HCT116 (cell line): ENCODE data around the gene PKN2. TPM values are rescaled to one million over a fixed set of nuclear protein-coding genes. Genes with fewer than 3 reads are reported as not detected.

ENCODE experiments used
- ATAC-seq: fragments of 200-7000 bp; cut with Tn5 transposase; 2 replicates; pipeline ENCODE4 v1.9.1; 2020; ENCODE audit warnings: mild to moderate bottlenecking, moderate library complexity
- BruUV-seq: library from RNA; stranded (reverse); fragments of 400-500 nt; replicated peaks from 2 replicates; lab custom pipeline; 2021; lab: Mats Ljungman, UMichigan
- CTCF ChIA-PET: fragments of 300-600 bp; sonication (Branson Sonifier 250); formaldehyde crosslinking; loops from one replicate; lab custom pipeline; 2021; ENCODE audit warnings: antibody characterized with exemption; lab: Charles Lee
- POLR2A ChIA-PET: fragments of 300-600, 350-600 bp; sonication (Branson Sonifier 250); formaldehyde crosslinking; loops from one replicate; lab custom pipeline; 2021; ENCODE audit warnings: antibody characterized with exemption; lab: Charles Lee
- RAD21 ChIA-PET, 2 experiments: fragments of 300-600 bp; sonication (Branson Sonifier 250); formaldehyde crosslinking; loops; one replicate each; lab custom pipeline; 2023; ENCODE audit warnings: low total read pairs in 2 of 2; ENCODE audit not compliant: uncharacterized antibody in 2 of 2, unreplicated experiment in 2 of 2, low non-redundant PET in 1 of 2; lab: Charles Lee
- DNase-seq: peaks from one replicate; pipeline ENCODE4 v3.0.0-alpha.2; 2010; ENCODE audit warnings: low read depth, low spot score
- H2AFZ ChIP-seq: fragments of 200-600 bp; shearing (Covaris generic), sonication (generic); 2 replicates; pipeline ENCODE4 v1.6.1; 2017; ENCODE audit warnings: low read depth, mixed run types, mixed read lengths, antibody characterized with exemption, low read length; ENCODE audit not compliant: poor library complexity, severe bottlenecking
- H3K27ac ChIP-seq: 2 replicates; pipeline ENCODE4 v1.5.1; 2012; ENCODE audit warnings: low read depth, low read length
- H3K27me3 ChIP-seq: fragments of 200-600 bp; sonication (generic); 2 replicates; pipeline ENCODE4 v1.6.1; 2016; ENCODE audit warnings: mixed run types, low read length, mixed read lengths; ENCODE audit not compliant: insufficient read depth
- H3K36me3 ChIP-seq, 2 experiments: fragments of 200-500 bp in 1 of 2; fragments of 200-600 bp in 1 of 2; sonication (Bioruptor generic) in 1 of 2; sonication (generic) in 1 of 2; 2 replicates each; pipeline versions ENCODE4 v1.5.1 to v1.6.1; 2014 to 2016; ENCODE audit warnings: low read length in 2 of 2, inconsistent platforms in 1 of 2, mixed read lengths in 1 of 2, mixed run types in 1 of 2; ENCODE audit not compliant: insufficient read depth in 2 of 2, control insufficient read depth in 1 of 2
- H3K4me1 ChIP-seq, 2 experiments: fragments of 200-600 bp in 1 of 2; sonication (generic) in 1 of 2; 2 replicates each; pipeline versions ENCODE4 v1.5.1 to v1.6.1; 2012 to 2017; ENCODE audit warnings: low read length in 2 of 2, inconsistent platforms in 1 of 2, mild to moderate bottlenecking in 1 of 2, mixed read lengths in 1 of 2, mixed run types in 1 of 2, moderate library complexity in 1 of 2; ENCODE audit not compliant: insufficient read depth in 2 of 2, control insufficient read depth in 1 of 2
- H3K4me2 ChIP-seq: fragments of 200-600 bp; sonication (generic); 2 replicates; pipeline ENCODE4 v1.6.1; 2017; ENCODE audit warnings: mixed run types, low read length, mixed read lengths
- H3K4me3 ChIP-seq, 2 experiments: fragments of 200-600 bp in 1 of 2; sonication (generic) in 1 of 2; replicated peaks in 1 of 2; 2 replicates each; pipeline ENCODE4 v1.5.1; 2011 to 2016; ENCODE audit warnings: low read length in 2 of 2, control low read depth in 1 of 2, low read depth in 1 of 2, mild to moderate bottlenecking in 1 of 2, mixed read lengths in 1 of 2, mixed run types in 1 of 2
- H3K79me2 ChIP-seq: fragments of 200-600 bp; sonication (generic); 2 replicates; pipeline ENCODE4 v1.6.1; 2017; ENCODE audit warnings: mild to moderate bottlenecking, mixed run types, low read length, moderate library complexity, mixed read lengths; ENCODE audit not compliant: insufficient read depth
- H3K9ac ChIP-seq: fragments of 200-600 bp; sonication (generic); 2 replicates; pipeline ENCODE4 v1.6.1; 2016; ENCODE audit warnings: low read length, mixed read lengths
- H3K9me2 ChIP-seq: fragments of 200-600 bp; sonication (generic), shearing (Covaris generic); 2 replicates; pipeline ENCODE4 v1.6.1; 2017; ENCODE audit warnings: mixed run types, mild to moderate bottlenecking, moderate library complexity; ENCODE audit not compliant: insufficient read depth
- H3K9me3 ChIP-seq, 2 experiments: fragments of 200-500 bp in 1 of 2; fragments of 200-600 bp in 1 of 2; sonication (Bioruptor generic) in 1 of 2; sonication (generic) in 1 of 2; 2 replicates each; pipeline ENCODE4 v1.6.1; 2014 to 2017; ENCODE audit warnings: low read length in 2 of 2, mixed read lengths in 2 of 2, inconsistent platforms in 1 of 2, low read depth in 1 of 2, mild to moderate bottlenecking in 1 of 2, mixed run types in 1 of 2, moderate library complexity in 1 of 2; ENCODE audit not compliant: control insufficient read depth in 1 of 2, insufficient read depth in 1 of 2
- H4K20me1 ChIP-seq: fragments of 200-600 bp; sonication (generic), shearing (Covaris generic); 2 replicates; pipeline ENCODE4 v1.6.1; 2017; ENCODE audit warnings: mixed run types, mild to moderate bottlenecking, moderate library complexity; ENCODE audit not compliant: insufficient read depth
- EGR1 ChIP-seq: IDR thresholded peaks from 2 replicates; pipeline ENCODE4 v1.6.1; 2012; ENCODE audit warnings: low read depth
- ELF1 ChIP-seq: IDR thresholded peaks from 2 replicates; pipeline ENCODE4 v1.6.1; 2012; ENCODE audit warnings: low read depth, borderline replicate concordance
- EZH2 ChIP-seq: fragments of 200-600 bp; sonication (generic); IDR thresholded peaks from 2 replicates; pipeline ENCODE4 v1.6.1; 2017; ENCODE audit warnings: antibody characterized with exemption, mixed run types
- FOSL1 ChIP-seq: IDR thresholded peaks from 2 replicates; pipeline ENCODE4 v1.6.1; 2012; ENCODE audit warnings: low read depth
- JUND ChIP-seq: IDR thresholded peaks from 2 replicates; pipeline ENCODE4 v1.6.1; 2012
- POLR2A ChIP-seq: IDR thresholded peaks from 2 replicates; pipeline ENCODE4 v1.7.0; 2011; ENCODE audit warnings: borderline replicate concordance; ENCODE audit not compliant: insufficient read depth, insufficient read length; ENCODE audit errors: extremely low read depth
- POLR2AphosphoS5 ChIP-seq: IDR thresholded peaks from 2 replicates; pipeline ENCODE4 v1.6.1; 2011; ENCODE audit warnings: mild to moderate bottlenecking, low read depth, low read length, moderate library complexity
- REST ChIP-seq: IDR thresholded peaks from 2 replicates; pipeline ENCODE4 v1.6.1; 2012; ENCODE audit warnings: low read depth
- SIN3A ChIP-seq: IDR thresholded peaks from 2 replicates; pipeline ENCODE4 v1.6.1; 2012; ENCODE audit warnings: low read depth
- SRF ChIP-seq: IDR thresholded peaks from 2 replicates; pipeline ENCODE4 v1.6.1; 2012; ENCODE audit warnings: low read depth
- YY1 ChIP-seq: IDR thresholded peaks from 2 replicates; pipeline ENCODE4 v1.6.1; 2011; ENCODE audit warnings: low read length, low read depth, moderate library complexity, mild to moderate bottlenecking; ENCODE audit not compliant: insufficient replicate concordance; ENCODE audit errors: extremely low read depth
- ZFX ChIP-seq: fragments of 450-650 bp; IDR thresholded peaks from 2 replicates; pipeline ENCODE4 v1.6.1; 2017
- ZNF274 ChIP-seq: fragments of 200-500 bp; sonication (Bioruptor generic); IDR thresholded peaks from 2 replicates; pipeline ENCODE4 v1.6.1; 2014; ENCODE audit warnings: mild to moderate bottlenecking, low read depth, low read length, inconsistent platforms
- intact Hi-C: fragments of 100-400 bp; cut with micrococcal nuclease; formaldehyde crosslinking; loops from 2 replicates; pipeline ENCODE4 v1.10.0; 2022
- total RNA-seq: library from RNA; stranded (reverse); gene quantifications from one replicate; pipeline ENCODE4 v1.2.1, GENCODE V29; 2021; ENCODE audit not compliant: unreplicated experiment
- TF ChIP-seq, protein P1 (sequence below): IDR thresholded peaks from 2 replicates; pipeline ENCODE4 v1.6.1; 2011; ENCODE audit warnings: mild to moderate bottlenecking, low read length, moderate library complexity; ENCODE audit not compliant: insufficient replicate concordance; ENCODE audit errors: extremely low read depth
- TF ChIP-seq, protein P2 (sequence below): IDR thresholded peaks from 2 replicates; pipeline ENCODE4 v1.6.1; 2012
- TF ChIP-seq, protein P3 (sequence below): IDR thresholded peaks from 2 replicates; pipeline ENCODE4 v1.6.1; 2012

The PKN2 gene
- total RNA-seq, 1 experiment from 2014 or later = 44.3 TPM

DNA sequence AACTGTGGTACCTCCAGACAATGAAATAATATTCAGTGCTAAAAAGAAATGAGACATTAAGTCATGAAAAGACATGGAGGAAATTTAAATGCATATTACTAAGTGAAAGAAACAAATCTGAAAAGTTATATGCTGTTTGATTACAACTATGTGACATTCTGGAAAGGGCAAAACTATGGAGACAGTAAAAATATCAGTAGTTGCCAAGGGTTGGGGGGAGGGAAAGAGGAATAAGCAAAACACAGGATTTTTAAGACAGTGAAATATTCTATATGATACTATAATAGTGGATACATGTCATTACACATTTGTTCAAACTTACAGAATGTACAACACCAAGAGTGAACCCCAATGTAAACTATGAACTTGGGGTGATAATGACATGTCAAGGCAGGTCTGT lies 38.2 kb upstream of the PKN2 start:
- no peak for DNase-seq
- no peaks in the 10 kb centered on the region for H4K20me1 ChIP-seq
- H3K27me3 ChIP-seq = no peaks in the 10 kb centered on the region
- no peaks in the 10 kb centered on the region for H3K79me2 ChIP-seq
- RAD21 ChIA-PET = no interaction called here
- ATAC-seq = no peak
- no peak overlapping the region for H3K4me2 ChIP-seq
- H3K27ac ChIP-seq = no peak overlapping the region
- TF ChIP-seq REST (no peak), ZNF274 (no peak), JUND (no peak), ZFX (no peak), ELF1 (no peak), EZH2 (no peak), SRF (no peak), EGR1 (no peak), YY1 (no peak), SIN3A (no peak), POLR2AphosphoS5 (no peak), FOSL1 (no peak), POLR2A (no peak)
- TF ChIP-seq, protein P1, sequence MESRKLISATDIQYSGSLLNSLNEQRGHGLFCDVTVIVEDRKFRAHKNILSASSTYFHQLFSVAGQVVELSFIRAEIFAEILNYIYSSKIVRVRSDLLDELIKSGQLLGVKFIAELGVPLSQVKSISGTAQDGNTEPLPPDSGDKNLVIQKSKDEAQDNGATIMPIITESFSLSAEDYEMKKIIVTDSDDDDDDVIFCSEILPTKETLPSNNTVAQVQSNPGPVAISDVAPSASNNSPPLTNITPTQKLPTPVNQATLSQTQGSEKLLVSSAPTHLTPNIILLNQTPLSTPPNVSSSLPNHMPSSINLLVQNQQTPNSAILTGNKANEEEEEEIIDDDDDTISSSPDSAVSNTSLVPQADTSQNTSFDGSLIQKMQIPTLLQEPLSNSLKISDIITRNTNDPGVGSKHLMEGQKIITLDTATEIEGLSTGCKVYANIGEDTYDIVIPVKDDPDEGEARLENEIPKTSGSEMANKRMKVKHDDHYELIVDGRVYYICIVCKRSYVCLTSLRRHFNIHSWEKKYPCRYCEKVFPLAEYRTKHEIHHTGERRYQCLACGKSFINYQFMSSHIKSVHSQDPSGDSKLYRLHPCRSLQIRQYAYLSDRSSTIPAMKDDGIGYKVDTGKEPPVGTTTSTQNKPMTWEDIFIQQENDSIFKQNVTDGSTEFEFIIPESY = no peak
- TF ChIP-seq, protein P2, sequence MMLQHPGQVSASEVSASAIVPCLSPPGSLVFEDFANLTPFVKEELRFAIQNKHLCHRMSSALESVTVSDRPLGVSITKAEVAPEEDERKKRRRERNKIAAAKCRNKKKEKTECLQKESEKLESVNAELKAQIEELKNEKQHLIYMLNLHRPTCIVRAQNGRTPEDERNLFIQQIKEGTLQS = no peak
- TF ChIP-seq, protein P3, sequence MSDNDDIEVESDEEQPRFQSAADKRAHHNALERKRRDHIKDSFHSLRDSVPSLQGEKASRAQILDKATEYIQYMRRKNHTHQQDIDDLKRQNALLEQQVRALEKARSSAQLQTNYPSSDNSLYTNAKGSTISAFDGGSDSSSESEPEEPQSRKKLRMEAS = no peak
- no peak overlapping the region for H2AFZ ChIP-seq
- H3K4me3 ChIP-seq = no peak overlapping the region
- POLR2A ChIA-PET = no interaction called here
- H3K9ac ChIP-seq = no peak overlapping the region
- H3K4me1 ChIP-seq = no peaks in the 10 kb centered on the region
- intact Hi-C loops = no loop called here
- BruUV-seq = no TSS peak
- H3K9me3 ChIP-seq = no peaks in the 10 kb centered on the region
- H3K9me2 ChIP-seq = no peaks in the 10 kb centered on the region
- no peaks in the 10 kb centered on the region for H3K36me3 ChIP-seq
- CTCF ChIA-PET = interaction anchor here (1.5 kb wide), 1 partner anchor 9 kb away, joined by 11 read pairs; no protein-coding TSS in a partner anchor
